Measurements from ENCODE around the gene TFCP2.
"Not testable (repeated sequence)": the region's sequence is repeated elsewhere in the genome, so short reads cannot be mapped to it uniquely, and the experiment has no call there.

TFCP2 gene

DNA sequence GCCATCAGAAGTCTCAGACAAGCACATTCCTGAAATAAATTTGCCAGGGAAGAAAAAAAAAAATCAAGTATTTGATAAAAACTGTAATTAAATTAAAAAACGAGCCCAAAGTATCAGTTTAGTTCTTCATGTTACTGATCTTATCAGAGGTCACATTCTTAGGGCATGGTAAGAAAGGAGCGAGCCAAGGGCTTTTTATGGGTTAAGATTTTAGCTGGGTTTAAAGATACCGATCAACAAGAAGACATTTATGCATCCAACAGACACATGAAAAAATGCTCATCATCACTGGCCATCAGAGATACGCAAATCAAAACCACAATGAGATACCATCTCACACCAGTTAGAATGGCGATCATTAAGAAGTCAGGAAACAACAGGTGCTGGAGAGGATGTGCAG is 94.6 kb downstream of the TFCP2 start:
- DNase-seq: not testable (repeated sequence)

DNA sequence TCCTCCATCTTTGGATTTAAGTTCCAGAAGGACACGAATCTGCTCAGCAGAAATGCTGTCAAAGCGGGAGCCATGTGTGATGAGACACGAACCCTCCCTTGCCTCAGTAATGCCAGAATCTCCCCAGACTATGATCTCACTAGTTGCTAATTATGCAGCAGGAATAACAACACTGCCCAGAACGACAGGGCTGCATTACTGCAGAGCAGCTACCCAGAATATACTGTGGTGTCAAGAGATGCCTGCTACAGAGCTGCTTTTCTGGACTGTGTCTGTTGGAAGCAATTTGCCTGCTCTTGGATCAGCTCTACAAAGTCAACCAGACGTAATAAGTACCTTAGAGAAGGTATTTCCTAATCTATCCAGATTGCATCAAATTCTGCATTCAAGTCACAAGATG is 95.0 kb downstream of the TFCP2 start:
- DNase-seq: no peak

DNA sequence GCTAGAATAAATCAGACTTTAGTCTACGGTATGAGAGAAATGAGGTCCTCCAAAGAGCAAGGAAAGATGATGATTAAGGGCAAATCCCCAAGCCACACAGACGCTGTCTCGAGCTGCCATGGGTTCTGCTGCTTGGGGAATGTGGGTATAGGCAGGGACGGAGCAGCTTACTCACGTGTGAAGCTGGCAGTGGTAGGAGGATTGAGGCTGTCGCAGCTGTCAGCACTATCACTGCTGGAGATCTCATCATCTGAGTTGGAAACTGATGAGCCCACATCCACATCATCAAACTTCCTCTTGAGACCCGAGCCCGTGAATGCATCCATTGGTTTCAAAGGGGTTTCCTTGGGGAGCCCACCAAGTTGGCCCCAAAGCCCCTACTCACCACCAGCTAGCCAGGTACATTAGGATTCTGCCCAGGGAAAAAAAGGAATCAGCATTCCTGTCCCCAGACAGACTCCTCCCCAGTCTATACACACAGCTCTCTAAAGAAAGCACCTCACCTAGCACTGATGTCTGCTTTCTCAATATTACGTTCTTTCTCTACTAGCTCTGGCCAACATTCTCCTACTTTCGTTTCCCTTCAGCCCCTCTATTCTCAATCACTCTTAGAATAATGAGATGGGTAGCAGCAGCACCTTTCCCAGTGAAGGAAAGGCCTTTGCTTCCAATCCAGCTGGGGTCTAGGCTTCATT is 96.6 kb downstream of the TFCP2 start:
- no peak for DNase-seq

DNA sequence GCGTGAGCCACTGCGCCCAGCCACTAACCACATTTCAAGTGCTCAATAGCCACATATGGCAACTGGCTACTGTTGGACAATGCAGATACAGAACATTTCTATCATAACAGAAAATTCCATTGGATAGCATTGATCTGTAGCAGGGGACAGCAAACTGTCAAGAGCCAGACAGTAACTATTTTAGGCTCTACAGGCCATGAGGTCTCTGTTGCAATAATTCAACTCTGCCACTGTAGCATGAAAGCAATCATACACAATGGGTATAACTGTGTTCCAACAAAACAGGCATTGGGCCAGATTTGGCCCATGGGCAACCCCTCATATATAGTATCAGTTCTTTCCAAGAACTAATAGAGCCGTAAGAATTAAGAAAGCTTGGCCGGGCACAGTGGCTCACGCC is 97.5 kb downstream of the TFCP2 start:
- DNase-seq: no peak

DNA sequence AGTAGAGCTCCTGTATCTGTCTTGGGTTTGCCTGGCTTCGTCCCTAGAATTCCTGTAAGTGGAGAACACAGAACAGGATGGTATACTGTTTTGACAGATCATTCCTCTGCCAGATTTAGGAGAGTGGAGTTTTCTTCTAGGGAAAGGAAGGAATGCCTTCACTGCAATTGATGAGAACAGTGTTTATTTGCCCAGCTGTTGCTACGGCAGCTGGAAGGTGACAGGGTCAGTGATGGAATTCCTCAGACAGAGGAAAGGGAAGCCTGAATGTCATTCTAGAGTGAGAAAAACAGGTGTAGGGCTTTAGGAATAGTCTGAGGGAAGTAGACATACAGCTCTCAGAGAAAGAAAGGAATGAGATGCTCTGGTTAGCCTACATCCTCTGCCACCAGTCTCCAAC is 101.3 kb downstream of the TFCP2 start:
- DNase-seq: no peak

DNA sequence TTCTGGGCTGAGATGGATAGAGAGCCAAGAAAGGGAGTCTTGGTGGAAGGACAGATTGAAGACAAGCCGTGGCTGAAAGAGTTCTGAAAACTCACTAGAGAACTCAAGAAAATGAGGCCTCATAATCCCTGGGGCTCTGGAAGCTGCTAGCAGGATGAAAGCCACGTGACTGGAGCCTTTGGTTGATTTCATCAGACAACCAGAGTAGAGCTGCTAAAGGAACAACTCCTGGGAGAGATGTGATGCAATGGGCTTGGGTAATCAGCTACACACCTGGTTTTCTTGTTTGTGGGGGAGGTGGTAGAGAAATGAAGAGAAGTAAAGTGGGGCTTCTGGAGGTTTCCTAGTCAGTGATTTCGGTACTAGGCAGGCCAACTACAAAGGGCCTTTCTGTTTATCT is 102.9 kb downstream of the TFCP2 start:
- no peak for DNase-seq

DNA sequence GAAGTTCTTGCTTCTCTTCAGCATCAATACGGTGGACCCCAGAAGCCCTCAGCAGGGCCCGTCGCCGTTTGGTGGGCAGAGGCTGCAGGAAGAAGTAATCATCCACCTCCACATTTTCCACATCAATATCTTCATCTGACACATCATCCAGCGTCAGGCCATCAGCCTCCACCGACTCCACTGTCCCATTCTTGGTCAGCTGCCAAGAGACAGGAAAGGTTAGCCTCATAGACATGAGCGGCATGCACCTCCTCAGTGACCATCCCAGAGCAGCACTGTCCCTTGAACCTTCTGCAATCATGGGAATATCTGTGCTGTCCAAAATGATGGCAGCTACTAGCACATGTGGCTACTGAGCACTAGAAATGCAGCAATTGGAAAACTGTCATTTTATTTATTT is 105.2 kb downstream of the TFCP2 start:
- DNase-seq: no peak

DNA sequence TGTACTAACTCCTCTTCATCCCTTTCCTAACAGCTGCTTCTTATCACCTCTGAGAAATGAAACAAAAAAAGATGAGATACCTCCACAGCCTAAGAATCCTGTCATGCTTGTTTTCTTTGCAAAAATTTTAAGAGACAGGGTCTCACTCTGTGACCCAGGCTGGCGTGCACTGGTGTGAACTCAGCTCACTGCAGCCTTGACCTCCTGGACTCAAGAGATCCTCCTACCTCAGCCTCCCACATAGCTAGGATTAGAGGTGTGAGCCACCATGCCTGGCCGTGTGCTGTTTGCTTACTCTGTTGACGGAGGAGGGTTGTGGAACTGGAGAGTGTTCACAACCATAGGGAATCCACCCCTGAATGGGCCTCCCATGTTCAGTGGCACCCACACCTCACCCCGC is 105.7 kb downstream of the TFCP2 start:
- no peak for DNase-seq

DNA sequence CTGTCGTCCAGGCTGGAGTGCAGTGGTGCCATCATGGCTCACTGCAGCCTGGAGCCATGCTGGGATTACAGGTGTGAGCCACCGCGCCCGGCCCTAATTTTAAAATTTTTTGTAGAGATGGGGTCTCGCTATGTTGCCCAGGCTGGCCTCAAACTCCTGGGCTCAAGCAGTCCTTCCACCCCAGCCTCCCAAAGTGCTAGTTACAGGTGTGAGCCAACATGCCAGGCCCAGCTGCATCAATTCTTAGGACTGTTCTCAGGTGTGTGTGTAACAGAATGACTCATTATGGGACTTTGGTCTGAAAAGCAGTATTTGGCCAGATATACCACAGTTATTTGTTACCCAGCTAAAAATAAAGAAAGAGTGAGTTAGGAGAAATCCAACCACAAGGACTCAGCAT is 107.4 kb downstream of the TFCP2 start:
- no peak for DNase-seq

DNA sequence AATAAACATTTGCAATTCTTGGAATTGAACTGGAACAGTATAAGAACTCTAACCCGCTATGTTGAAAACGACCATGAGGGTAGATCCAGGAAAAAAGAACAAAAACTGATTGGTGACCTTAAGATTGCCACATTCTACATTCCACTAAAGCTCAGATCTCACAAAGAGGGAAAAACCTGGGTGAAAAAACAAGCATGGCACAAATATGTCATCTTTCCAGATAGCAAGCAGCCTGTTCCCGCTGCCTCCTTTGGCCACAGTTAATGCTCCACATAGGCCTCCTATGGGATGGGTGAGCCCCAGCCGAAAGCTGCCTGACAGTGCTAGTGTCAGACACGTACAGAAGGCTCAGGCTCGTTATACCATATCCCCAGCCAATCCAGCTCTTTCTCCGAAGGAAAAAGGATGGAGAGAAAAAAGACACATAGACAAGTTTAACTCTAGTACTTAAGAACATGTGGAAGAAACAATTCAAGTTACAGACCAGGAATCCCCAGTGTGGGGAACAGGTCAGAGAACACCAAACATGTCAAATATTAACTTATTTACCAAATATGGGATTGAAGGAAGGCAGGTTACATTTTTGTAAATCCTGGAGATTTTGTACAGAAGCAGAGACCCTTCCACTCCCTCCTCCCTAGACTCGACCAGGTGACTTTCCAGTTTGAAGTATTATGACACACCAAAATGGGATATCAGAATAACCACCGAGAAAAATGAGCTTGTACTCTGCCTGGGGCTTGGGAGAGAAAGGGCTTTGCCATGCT is 110.1 kb downstream of the TFCP2 start:
- DNase-seq: no peak

DNA sequence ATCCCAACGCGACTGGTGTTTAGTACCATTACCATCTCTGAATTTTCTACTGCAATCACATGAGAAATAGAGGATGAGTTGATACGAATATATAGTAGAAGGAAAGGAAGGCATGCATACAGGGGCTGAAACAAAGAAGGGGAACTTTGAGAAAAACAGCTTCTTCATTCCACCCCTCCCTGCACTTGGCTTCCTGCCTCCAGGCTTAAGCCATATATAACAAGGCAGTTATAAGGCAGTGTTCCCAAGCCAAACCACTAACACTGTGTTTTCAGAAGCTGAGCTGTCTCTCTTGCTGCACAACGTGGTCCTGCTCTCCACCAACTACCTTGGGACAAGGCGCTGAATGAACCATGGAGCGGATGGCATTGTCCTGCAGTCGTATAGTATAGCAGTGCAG is 113.8 kb downstream of the TFCP2 start:
- no peak for DNase-seq

DNA sequence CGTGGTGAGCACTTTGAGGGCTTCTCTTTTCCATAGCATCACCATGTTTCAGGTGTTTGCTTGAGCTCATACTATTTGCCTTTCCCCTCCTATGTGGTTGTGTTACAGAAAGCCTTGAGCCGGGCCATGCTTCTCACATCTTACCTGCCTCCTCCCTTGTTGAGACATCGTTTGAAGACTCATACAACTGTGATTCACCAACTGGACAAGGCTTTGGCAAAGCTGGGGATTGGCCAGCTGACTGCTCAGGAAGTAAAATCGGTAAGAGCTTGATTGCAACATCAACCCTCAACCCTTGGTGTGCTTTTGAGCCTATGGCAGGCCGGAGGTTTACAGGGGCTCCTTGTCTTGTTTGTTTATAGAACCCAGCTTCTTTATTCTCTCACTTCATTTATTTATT is 116.7 kb downstream of the TFCP2 start:
- DNase-seq: no peak

DNA sequence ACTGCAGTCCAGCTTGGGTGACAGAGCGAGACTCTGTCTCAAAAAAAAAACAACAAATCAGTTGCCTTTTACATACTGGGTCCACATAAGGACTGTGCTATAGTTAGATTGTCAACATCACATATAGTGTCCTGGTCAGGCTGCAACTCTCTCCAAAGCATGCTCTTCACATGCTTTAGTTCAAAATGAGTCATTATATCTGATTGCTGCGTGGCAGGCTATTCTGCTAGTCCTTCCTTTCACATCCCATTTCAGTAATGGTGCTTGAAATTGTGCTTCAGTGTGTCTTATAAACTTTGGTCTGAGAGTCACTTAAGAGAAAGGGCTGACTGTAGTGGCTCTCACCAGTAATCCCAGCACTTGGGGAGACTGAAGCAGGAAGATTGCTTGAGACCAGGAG is 117.9 kb downstream of the TFCP2 start:
- DNase-seq: no peak

DNA sequence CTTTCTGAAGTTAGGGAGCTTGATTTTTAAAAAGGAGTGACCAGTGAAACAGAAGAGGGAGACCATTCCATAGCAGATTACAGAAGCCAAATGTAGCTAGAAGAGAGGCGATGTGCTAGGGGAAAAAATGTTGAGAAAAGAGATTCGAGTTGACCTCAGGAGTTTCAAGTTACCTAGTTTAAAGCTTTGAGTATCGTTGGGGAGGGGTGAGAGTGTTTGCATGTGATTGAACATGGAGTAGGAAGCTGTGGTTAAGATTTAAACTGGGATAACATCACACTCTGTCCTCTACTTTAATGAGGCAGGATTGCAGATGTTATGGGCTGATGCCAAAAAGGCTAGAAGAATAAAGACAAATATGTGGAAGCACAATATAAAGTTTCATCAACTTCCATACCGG is 121.1 kb downstream of the TFCP2 start:
- DNase-seq: no peak

DNA sequence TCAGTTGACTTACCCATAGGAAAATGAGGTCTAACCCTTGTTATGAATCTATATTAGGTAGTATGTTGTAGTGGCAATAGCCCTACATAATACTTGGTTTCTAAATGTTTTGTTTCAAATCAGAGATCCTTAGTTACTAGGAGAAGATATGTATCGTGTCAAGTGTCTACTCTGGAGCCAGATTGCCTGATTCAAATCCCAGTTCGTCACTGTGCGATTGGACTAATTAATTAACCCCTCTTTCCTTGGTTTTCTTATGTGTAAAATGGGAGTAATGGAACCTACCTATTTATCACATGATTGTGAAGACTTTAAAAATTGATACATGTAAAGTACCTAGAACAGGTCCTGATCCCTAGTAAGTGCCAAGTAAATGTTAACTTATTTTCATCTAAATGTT is 123.4 kb downstream of the TFCP2 start:
- no peak for DNase-seq

DNA sequence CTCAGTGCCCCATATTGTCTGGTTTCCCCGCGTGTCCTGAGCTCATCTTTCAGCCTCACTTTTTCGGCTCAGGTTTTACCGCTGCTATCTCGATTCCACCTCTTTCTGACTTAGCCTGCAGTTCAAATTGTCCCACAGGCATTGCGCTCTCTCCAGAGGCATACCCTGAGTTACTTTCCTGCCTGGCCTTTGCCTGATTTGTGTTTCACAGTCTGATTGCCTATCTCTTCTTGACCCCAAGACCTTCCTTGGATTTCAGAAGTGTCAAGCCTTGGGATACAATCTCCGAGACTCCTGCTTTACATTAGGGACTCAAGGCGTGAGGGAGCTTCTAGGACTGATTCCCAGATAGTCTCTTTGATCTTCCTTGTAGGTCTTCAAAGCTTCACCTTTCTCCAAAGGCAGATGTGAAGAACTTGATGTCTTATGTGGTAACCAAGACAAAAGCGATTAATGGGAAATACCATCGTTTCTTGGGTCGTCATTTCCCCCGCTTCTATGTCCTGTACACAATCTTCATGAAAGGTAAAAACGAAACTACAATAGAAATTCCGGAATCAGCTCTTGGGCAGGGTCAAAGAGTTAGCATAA is 124.2 kb downstream of the TFCP2 start:
- no peak for DNase-seq

DNA sequence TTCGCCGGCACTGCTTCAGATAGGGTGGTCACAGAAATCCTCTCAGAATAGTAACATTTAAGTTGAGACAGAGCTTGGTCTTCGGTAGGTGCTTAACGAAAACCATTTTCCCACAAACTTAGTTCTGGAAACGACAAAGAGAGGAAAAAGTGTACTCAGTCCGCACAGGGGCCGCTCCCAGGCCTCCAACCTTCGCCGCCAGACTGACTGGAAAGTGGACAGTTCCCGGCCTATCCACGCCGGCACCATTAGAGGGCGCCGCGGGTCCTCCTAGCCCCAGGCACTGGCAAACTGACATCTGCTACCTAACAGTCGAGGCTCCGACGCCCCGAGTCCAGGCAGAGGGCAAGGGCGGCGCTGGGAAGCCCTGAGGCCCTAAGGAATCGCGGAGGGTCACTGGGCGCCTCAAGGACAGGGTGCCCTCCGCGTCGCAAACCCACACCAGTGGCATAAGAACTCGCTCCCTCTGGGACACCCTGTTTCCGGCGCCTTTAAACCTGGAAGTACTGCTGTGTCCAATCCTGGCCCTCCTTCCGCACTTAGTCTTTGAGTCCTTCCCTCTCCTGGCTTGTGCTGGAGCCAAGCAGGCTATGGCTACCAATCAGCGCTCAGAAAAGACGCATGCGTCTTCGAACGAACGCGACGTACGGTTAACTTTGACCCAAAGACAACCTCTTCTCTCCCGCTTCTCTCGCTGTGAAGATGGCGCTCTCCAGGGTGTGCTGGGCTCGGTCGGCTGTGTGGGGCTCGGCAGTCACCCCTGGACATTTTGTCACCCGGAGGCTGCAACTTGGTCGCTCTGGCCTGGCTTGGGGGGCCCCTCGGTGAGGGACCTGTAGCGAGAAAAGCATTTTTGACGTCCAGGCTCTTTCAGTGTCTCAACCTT is 125.0 kb downstream of the TFCP2 start, which contains the start of gene LETMD1:
LETMD1 (plus strand) TSS at position 673 of the 886 bp plus-strand sequence; CDS start at position 703, 30 bp downstream.
- peak; percentile 94 for DNase-seq

All from central memory CD4-positive, alpha-beta T cell (primary cell).